PC-3 (cell line): ENCODE measurements around the gene PARP11. TPM values are rescaled to one million over a fixed set of nuclear protein-coding genes. Genes with fewer than 3 reads are reported as not detected.

Source experiments
- ATAC-seq: fragments of 200-7000 bp; cut with Tn5 transposase; 2 replicates; pipeline ENCODE4 v1.9.1; 2020; ENCODE audit warnings: mild to moderate bottlenecking, moderate library complexity
- BruUV-seq: library from RNA; stranded (reverse); fragments of 400-500 nt; replicated peaks from 2 replicates; lab custom pipeline; 2021; lab: Mats Ljungman, UMichigan
- CTCF ChIA-PET: fragments of 300-600 bp; sonication (Branson Sonifier 250); formaldehyde crosslinking; loops from one replicate; lab custom pipeline; 2022; ENCODE audit warnings: antibody characterized with exemption; lab: Charles Lee
- POLR2A ChIA-PET: fragments of 300-600 bp; sonication (Branson Sonifier 250); formaldehyde crosslinking; loops from one replicate; lab custom pipeline; 2022; ENCODE audit warnings: antibody characterized with exemption; ENCODE audit not compliant: unreplicated experiment; lab: Charles Lee
- DNase-seq: peaks from one replicate; pipeline ENCODE4 v3.0.0-alpha.2; 2015
- H2AFZ ChIP-seq: fragments of 300-600 bp; sonication (generic); 2 replicates; pipeline ENCODE4 v1.6.0; 2016; ENCODE audit warnings: antibody characterized with exemption, low read length
- H3F3A ChIP-seq: fragments of 300-600 bp; sonication (generic); one replicate; pipeline ENCODE4 v1.6.0; 2017; ENCODE audit warnings: antibody characterized with exemption, low read length, control low read depth, mild to moderate bottlenecking; ENCODE audit not compliant: unreplicated experiment
- H3K27ac ChIP-seq: fragments of 300-600 bp; sonication (generic); 2 replicates; pipeline ENCODE4 v1.5.1; 2016; ENCODE audit warnings: mild to moderate bottlenecking, low read length
- H3K27me3 ChIP-seq: fragments of 300-600 bp; sonication (generic); 2 replicates; pipeline ENCODE4 v1.6.1; 2016; ENCODE audit warnings: low read length, mixed read lengths
- H3K36me3 ChIP-seq: fragments of 300-600 bp; sonication (generic); 2 replicates; pipeline ENCODE4 v1.6.1; 2016; ENCODE audit warnings: low read depth, mixed run types, low read length, mixed read lengths
- H3K4me1 ChIP-seq: fragments of 300-600 bp; sonication (generic); 2 replicates; pipeline ENCODE4 v1.5.1; 2016; ENCODE audit warnings: low read length; ENCODE audit not compliant: insufficient read depth
- H3K4me2 ChIP-seq: fragments of 300-600 bp; sonication (generic); 2 replicates; pipeline ENCODE4 v1.6.0; 2016; ENCODE audit warnings: low read length
- H3K4me3 ChIP-seq: fragments of 300-600 bp; sonication (generic); 2 replicates; pipeline ENCODE4 v1.5.1; 2016; ENCODE audit warnings: mild to moderate bottlenecking, low read length, mixed read lengths
- H3K79me2 ChIP-seq: fragments of 300-600 bp; sonication (generic); 2 replicates; pipeline ENCODE4 v1.6.1; 2017; ENCODE audit warnings: low read length, mixed read lengths
- H3K9ac ChIP-seq: fragments of 300-600 bp; sonication (generic); 2 replicates; pipeline ENCODE4 v1.6.0; 2016; ENCODE audit warnings: mild to moderate bottlenecking, low read length
- H3K9me2 ChIP-seq: fragments of 300-600 bp; sonication (generic); replicated peaks from 2 replicates; pipeline ENCODE4 v1.6.1; 2016; ENCODE audit warnings: mixed run types, low read length, mixed read lengths
- H3K9me3 ChIP-seq: fragments of 300-600 bp; sonication (generic); 2 replicates; pipeline ENCODE4 v1.6.1; 2016; ENCODE audit warnings: low read length, mixed read lengths
- H4K20me1 ChIP-seq: fragments of 300-600 bp; sonication (generic); 2 replicates; pipeline ENCODE4 v1.6.1; 2016; ENCODE audit warnings: low read length, mixed read lengths
- CTCF ChIP-seq: fragments of 300-600 bp; sonication (generic); conservative IDR thresholded peaks from 2 replicates; pipeline ENCODE4 v1.5.1; 2017; ENCODE audit warnings: antibody characterized with exemption, low read depth, mild to moderate bottlenecking, low read length
- EZH2 ChIP-seq: fragments of 300-600 bp; sonication (generic); IDR thresholded peaks from one replicate; pipeline ENCODE4 v1.6.1; 2017; ENCODE audit warnings: antibody characterized with exemption, mild to moderate bottlenecking, low read length; ENCODE audit not compliant: unreplicated experiment
- EZH2phosphoT487 ChIP-seq: fragments of 300-600 bp; sonication (generic); IDR thresholded peaks from 2 replicates; pipeline ENCODE4 v1.6.1; 2018; ENCODE audit warnings: mild to moderate bottlenecking, antibody characterized with exemption, low read length, borderline replicate concordance
- intact Hi-C: fragments of 100-400 bp; cut with micrococcal nuclease; formaldehyde crosslinking; loops from 2 replicates; pipeline ENCODE4 v1.9.0; 2023
- total RNA-seq: library from RNA; depleted of rRNA; stranded (reverse); fragments of >200 nt; gene quantifications from 2 replicates; pipeline ENCODE4 v1.2.3, GENCODE V29; 2014; rRNA removed

The PARP11 gene
- total RNA-seq, 1 experiment from 2014 or later, result 2.2 TPM

GRCh38 chr12:3759878-3760277, 113.3 kb downstream of the PARP11 start:
- intact Hi-C loops, result no loop called here
- Histone ChIP-seq H2AFZ (no peak overlapping the region), H3F3A (no peaks in the 10 kb centered on the region), H3K4me3 (no peak overlapping the region), H3K79me2 (no peaks in the 10 kb centered on the region), H3K9me2 (no peaks in the 10 kb centered on the region), H3K27me3 (no peaks in the 10 kb centered on the region), H3K9ac (no peak overlapping the region), H4K20me1 (no peaks in the 10 kb centered on the region), H3K4me2 (no peak overlapping the region), H3K9me3 (no peaks in the 10 kb centered on the region), H3K27ac (no peak overlapping the region), H3K36me3 (no peaks in the 10 kb centered on the region), H3K4me1 (no peaks in the 10 kb centered on the region)
- no peak for TF ChIP-seq EZH2phosphoT487
- TF ChIP-seq EZH2, result no peak
- no peak for TF ChIP-seq CTCF
- no peak for ATAC-seq
- CTCF ChIA-PET, result interaction anchor here (0.6 kb wide), 1 partner anchor 226 kb away, joined by 3 read pairs; no protein-coding TSS in a partner anchor
- DNase-seq, result no peak
- no TSS peak for BruUV-seq
- POLR2A ChIA-PET, result no interaction called here

Other genes with a start within 250 kb of the PARP11 start
- not detected in 2 replicates for gene CRACR2A, start 120.3 kb downstream of the PARP11 start, total RNA-seq